Stimulated activated memory B cell treated with anti-CD40 and anti-IgM and Interleukin-4, amounts not matched to agents 10 μg/mL and 1 μg/mL and 100 μg/mL, for 72 hours (primary cell): ENCODE results near the gene LBHD1.
"Not testable (repeated sequence)": the region's sequence is repeated elsewhere in the genome, so short reads cannot be mapped to it uniquely, and the experiment has no call there.

Experiments used
- ATAC-seq: fragments of 150-1000 bp; cut with Tn5 transposase; 2 replicates; pipeline ENCODE4 v1.10.0; 2021
- H3K27ac Mint-ChIP-seq: one replicate; pipeline ENCODE4 v1.8.0; 2022; ENCODE audit warnings: mild to moderate bottlenecking, mixed read lengths
- H3K27me3 Mint-ChIP-seq: one replicate; pipeline ENCODE4 v1.8.0; 2022; ENCODE audit warnings: mixed read lengths
- H3K36me3 Mint-ChIP-seq: one replicate; pipeline ENCODE4 v1.8.0; 2022; ENCODE audit warnings: mixed read lengths
- H3K4me1 Mint-ChIP-seq: one replicate; pipeline ENCODE4 v1.8.0; 2022; ENCODE audit warnings: mixed read lengths
- H3K4me3 Mint-ChIP-seq: one replicate; pipeline ENCODE4 v1.8.0; 2022; ENCODE audit warnings: mild to moderate bottlenecking, moderate library complexity, mixed read lengths
- H3K9me3 Mint-ChIP-seq: one replicate; pipeline ENCODE4 v1.8.0; 2022; ENCODE audit warnings: mixed read lengths

LBHD1 gene

DNA sequence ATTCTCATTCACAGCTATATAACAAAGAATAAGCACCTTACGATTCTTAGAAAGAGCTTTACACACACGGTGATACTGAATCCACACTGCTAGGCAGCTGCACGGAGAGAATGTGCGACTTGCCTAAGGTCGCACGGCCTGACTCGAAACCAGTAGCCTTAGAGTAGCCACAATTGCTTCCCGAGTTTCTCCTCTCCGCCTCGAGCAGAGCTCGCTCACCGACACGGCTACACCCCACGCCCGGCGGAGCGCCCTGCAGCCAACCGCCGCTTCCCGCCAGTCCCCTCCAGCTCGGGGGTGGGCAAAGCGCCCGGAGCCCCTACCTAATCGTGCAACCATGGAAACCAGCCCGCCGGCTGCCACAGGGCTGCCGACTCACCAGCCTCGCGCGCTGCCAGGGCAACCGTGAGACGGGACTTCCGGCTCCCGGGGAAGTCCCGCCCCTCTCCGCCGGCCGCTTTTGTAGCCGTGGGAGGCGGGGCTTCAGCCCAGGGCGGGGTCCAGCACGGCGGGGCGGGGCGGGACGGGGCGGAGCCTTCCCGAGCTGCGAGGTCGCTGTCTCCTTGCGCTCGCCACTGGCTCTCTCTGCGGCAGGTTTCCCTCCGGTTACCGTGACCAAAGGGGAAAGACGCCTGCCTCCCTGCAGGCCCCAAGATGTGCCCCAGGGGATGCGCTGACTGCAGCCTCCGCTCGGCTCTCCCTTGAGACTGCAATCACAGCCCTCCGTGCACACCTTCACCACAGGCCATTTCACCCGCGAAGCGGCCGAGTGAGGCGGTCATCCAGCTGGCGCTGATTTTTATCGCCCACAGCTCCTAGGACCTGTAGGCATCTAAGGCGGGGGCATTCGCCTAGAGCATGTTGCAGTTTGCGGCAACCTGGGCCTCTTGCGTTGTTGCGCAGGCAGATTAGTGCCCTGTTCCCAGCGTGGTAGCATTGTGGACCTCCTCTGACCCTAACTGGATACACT, 34.1 kb upstream of the LBHD1 start:
- Mint-ChIP-seq H3K27ac (peak overlapping the region; percentile 86), H3K4me1 (peaks cover 56% of the 10 kb centered on the region), H3K27me3 (no peaks in the 10 kb centered on the region), H3K36me3 (peaks cover 25% of the 10 kb centered on the region), H3K4me3 (peak overlapping the region; percentile 98), H3K9me3 (no peaks in the 10 kb centered on the region)
- ATAC-seq: peak; percentile 89

DNA sequence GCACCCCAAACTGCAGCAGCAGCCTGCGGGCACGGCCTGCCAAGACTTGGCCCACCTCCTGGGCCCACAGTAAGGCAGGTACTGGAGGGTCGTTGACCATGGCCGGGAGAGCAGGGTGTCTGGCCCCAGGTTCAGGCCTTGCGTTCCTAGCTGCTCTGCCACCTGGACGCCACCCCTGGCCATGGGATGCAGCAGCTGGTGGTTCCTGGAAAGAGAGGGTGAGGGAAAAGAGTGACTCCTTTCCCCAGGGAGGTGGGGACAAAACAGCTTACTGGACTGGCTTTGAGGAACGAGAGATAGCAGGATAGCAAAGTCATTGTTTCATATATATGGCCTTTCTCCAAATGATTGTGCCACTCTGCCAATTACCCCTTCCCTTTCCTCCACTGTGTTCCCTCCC, 33.3 kb upstream of the LBHD1 start:
- Mint-ChIP-seq H3K27me3 (no peaks in the 10 kb centered on the region), H3K27ac (peak overlapping the region; percentile 86), H3K9me3 (no peaks in the 10 kb centered on the region), H3K4me1 (peaks cover 54% of the 10 kb centered on the region), H3K36me3 (peaks cover 21% of the 10 kb centered on the region), H3K4me3 (peak overlapping the region; percentile 98)
- ATAC-seq: no peak

DNA sequence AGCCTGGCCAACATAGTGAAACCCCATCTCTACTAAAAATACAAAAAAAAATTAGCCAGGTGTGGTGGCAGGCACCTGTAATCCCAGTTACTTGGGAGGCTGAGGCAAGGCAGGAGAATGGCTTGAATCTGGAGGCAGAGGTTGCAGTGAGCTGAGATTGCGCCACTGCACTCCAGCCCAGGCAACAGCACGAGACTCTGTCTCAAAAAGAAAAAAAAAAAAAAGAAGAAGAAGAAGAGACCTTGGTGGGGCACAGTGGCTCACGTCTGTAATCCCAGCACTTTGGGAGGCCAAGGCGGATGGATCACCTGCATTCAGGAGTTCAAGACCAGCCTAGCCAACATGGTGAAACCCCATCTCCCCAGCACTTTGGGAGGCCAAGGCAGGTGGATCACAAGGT, 31.9 kb upstream of the LBHD1 start:
- H3K27ac Mint-ChIP-seq, H3K4me3 Mint-ChIP-seq, ATAC-seq, H3K9me3 Mint-ChIP-seq, H3K27me3 Mint-ChIP-seq: not testable (repeated sequence)
- Mint-ChIP-seq H3K4me1 (peaks cover 45% of the 10 kb centered on the region), H3K36me3 (peaks cover 16% of the 10 kb centered on the region)

DNA sequence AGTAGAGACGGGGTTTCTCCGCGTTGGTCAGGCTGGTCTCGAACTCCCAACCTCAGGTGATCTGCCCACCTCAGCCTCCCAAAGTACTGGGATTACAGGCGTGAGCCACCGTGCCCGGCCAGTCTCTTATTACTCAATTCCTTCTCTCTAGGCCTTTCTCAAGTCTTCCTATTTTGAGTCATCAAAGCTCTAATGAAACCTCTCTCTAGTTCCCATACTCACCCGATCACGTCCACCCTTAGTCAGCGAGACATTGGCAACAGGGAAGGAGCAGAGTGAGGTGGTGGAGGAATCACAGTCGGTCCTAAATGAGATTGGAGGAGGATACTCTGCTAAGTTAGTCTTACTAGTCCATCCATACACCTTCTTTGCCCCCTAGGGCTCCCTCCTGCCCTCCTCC, 30.2 kb upstream of the LBHD1 start:
- Mint-ChIP-seq H3K9me3 (no peaks in the 10 kb centered on the region), H3K36me3 (peaks cover 16% of the 10 kb centered on the region), H3K27me3 (no peaks in the 10 kb centered on the region), H3K27ac (no peak overlapping the region), H3K4me1 (peaks cover 28% of the 10 kb centered on the region), H3K4me3 (no peak overlapping the region)
- no peak for ATAC-seq

DNA sequence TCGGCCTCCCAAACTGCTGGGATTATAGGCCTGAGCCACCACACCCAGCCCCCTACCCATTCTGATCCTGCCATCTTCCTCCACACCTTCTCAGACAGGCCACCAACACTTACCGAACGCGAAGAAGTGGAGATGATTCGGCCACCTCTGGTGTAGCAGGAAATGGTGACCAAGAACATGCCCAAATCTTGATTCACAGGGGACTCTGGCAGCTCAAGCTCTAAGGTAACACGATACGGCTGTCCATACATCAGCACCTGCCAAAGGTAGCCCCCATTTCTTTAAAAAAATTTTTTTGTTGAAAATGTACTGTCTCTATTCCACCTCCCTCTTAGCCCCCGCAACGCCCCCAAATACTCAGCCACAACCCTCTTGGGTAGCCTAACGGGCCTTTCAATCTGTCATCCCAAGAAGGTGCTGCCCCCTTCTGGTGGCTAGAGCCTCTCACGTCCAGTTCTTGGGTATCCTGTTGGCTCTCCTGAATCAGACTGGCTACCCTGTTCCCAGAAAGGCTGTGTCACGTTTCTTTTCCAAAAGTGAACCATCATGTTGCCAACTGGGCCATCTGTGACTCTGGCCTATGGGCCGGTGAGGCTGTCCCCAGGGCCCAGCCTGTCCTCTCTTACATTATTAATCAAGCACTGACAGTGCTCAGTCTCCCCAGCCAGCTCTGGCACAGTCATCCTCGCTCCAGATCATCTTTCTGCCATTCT, 22.5 kb upstream of the LBHD1 start:
- Mint-ChIP-seq H3K36me3 (peaks cover 33% of the 10 kb centered on the region), H3K4me1 (peaks cover 10% of the 10 kb centered on the region), H3K27ac (peak overlapping the region; percentile 56), H3K27me3 (no peaks in the 10 kb centered on the region), H3K9me3 (no peaks in the 10 kb centered on the region), H3K4me3 (no peak overlapping the region)
- peak; percentile 76 for ATAC-seq

DNA sequence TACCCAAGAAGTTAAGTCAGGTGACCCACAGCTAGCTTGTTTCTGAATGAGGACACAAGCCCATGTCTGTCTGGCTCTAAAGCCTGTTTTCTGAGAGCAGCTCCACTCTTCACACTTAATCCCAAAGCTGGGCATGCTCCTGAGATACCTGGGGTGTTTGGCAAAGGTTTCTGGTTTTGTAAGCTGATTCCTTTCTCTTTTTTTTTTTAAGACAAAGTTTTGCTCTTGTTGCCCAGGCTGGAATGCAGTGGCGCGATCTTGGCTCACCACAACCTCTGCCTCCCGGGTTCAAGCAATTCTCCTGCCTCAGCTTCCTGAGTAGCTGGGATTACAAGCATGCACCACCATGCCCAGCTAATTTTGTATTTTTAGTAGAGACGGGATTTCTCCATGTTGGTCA, 21.6 kb upstream of the LBHD1 start:
- not testable (repeated sequence) for H3K4me3 Mint-ChIP-seq, H3K27ac Mint-ChIP-seq, H3K9me3 Mint-ChIP-seq, H3K4me1 Mint-ChIP-seq, ATAC-seq, H3K27me3 Mint-ChIP-seq
- H3K36me3 Mint-ChIP-seq: peaks cover 34% of the 10 kb centered on the region

DNA sequence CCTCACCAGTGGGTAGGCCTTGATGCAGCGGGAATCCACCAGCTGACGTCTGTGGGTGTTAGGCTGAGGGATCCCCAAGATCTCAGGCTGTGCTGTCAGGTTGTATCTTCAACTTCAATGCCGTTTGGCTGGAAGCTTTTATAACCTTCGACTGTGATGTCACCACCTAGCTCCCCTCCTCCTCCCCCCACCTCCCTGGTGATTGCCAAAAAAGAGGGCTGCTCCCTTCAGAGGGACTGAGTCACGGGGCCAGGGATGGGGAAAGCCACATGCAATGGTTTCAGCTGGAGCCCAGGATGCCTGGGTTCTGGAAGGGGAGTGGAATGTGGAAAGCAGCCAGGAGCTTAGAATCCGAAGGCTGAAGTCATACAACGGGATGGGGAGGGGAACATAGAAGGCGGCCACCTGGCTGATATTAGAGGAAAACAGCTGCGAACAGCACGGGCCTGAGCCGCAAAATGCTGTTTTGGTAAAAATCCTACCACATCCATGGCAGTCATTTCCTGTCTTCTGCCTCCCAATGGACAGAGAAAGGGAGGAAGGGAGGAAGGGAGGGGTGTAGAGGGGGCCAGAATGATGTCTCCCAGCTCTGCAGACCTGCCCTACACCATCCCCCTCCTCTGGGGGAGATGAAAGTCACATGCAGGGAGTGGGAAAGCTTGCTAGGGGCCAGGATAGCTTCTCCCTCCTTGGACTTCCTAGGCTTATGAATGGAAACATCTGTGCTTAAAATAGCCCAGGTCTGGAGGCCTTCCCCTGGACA, 17.5 kb upstream of the LBHD1 start, which contains the start of gene LRRN4CL:
Gene LRRN4CL, minus strand, starts transcription at position 110 of the 763 bp plus-strand sequence. CDS start 1,022 bp downstream, outside the sequence.
- H3K27ac Mint-ChIP-seq: no peak within 1 kb of the TSS
- H3K4me1 Mint-ChIP-seq: peaks cover 3% of the 10 kb centered on the region
- peaks cover 30% of the 10 kb centered on the region for H3K36me3 Mint-ChIP-seq
- peaks cover 9% of the 10 kb centered on the region for H3K27me3 Mint-ChIP-seq
- no peak for ATAC-seq
- no peak within 1 kb of the TSS for H3K4me3 Mint-ChIP-seq
- no peaks in the 10 kb centered on the region for H3K9me3 Mint-ChIP-seq

DNA sequence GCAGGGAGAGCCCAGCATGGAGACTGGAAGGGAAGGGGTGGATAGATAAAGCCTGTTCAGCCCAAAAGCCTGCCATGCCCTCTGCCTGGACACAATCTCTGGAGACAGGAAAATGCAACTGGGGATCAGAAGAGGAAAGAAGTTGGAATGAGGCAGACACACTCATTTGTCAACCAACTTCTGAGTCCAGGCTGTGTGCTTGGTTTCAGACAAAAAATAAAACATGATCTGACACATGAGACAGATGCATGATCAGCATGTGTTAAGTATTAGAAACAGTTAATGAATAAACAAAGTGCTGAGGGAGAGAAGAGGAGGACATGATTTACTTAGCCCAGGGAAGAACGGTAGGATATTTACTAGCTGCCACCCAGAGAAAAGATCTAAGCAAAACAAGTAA, 16.4 kb upstream of the LBHD1 start:
- peaks cover 9% of the 10 kb centered on the region for H3K27me3 Mint-ChIP-seq
- H3K9me3 Mint-ChIP-seq: no peaks in the 10 kb centered on the region
- no peak for ATAC-seq
- H3K4me1 Mint-ChIP-seq: no peaks in the 10 kb centered on the region
- no peak overlapping the region for H3K4me3 Mint-ChIP-seq
- H3K27ac Mint-ChIP-seq: no peak overlapping the region
- peaks cover 27% of the 10 kb centered on the region for H3K36me3 Mint-ChIP-seq

DNA sequence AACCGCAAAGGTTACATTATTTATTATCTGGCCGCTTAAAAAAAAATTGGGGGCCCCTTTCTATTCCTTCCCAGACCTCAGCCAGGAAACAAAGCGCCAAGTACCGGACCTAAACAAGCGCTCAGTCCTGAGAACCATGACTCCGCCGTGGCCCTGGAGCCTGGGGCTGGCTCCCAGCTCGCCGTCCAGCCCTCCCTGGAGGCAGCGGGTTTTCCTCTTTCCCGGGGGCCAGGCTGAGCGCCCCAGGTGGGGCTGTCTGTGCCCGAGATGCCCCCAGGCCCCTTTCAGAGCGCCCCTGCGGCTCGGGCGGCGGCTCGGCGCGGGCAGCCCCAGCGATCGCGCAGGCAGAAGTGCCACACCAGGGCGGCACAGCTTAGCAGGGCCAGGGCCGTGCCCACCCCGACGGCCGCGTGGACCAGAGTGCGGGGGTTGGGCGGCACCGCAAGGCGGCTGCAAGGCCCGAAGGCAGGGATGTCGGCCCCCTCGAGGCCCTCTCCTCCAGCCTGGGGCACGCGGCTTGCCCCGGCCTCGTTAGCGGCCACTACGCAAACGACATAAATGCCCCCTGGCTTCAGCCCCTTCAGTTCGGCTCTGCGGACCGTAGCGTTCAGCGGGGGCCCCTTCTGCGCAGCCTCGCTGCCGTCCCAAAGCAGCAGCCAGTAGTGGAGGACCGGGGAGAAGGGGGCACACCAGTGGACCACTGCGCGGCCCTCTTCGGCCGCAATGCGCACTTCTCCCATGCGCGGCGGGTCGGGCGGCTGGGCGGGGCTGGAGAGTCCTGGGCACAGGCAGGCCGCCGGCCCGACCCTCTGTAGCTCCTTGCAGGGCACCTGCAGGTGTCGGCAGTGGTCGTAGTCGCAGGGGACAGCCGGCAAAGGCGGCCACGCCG, 15.7 kb upstream of the LBHD1 start:
- Mint-ChIP-seq H3K9me3 (no peaks in the 10 kb centered on the region), H3K27me3 (peaks cover 9% of the 10 kb centered on the region), H3K27ac (no peak overlapping the region), H3K4me1 (no peaks in the 10 kb centered on the region), H3K36me3 (peaks cover 23% of the 10 kb centered on the region), H3K4me3 (no peak overlapping the region)
- ATAC-seq: peak; percentile 27

DNA sequence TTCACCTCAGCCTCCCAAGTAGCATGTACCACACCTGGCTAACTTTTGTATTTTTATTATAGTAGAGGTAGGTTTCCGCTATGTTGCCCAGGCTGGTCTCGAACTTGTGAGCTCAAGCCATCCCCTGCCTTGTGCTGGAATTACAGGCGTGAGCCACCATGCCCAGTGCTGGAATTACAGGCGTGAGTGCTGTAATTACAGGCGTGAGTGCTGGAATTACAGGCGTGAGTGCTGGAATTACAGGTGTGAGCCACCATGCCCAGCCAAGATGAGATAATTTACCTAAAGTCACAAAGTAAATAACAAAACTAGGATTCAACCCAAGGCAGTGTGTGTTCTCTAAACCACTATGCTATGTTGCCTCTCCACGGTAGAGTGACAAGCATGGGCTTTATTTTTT, 10.5 kb upstream of the LBHD1 start:
- Mint-ChIP-seq H3K4me3 (no peak overlapping the region), H3K27ac (no peak overlapping the region), H3K9me3 (no peaks in the 10 kb centered on the region), H3K4me1 (peaks cover 25% of the 10 kb centered on the region), H3K27me3 (no peaks in the 10 kb centered on the region), H3K36me3 (peaks cover 7% of the 10 kb centered on the region)
- ATAC-seq: no peak

DNA sequence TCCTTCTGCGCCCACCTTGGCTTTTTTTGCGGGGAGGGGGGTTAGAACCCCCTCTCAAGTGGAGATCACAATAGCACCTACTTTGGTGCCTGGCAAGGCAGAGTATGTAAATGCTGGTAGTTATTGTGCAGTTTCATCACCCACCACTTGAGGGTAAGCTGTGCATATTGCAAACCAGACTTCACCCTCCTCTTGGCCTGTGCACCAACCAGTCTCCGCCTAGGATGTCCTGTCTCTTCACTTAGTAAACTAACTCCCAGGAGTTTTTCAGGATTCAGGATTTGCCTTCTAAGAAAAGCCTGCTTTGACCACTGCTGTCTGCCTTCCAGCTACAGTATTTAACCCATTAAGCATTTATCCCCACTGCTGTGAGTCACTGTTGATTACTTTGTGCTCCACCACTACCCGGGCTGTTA, 8.8 kb upstream of the LBHD1 start:
- Mint-ChIP-seq H3K27me3 (no peaks in the 10 kb centered on the region), H3K4me3 (no peak overlapping the region), H3K4me1 (peaks cover 40% of the 10 kb centered on the region), H3K27ac (peak overlapping the region; percentile 71), H3K36me3 (peaks cover 23% of the 10 kb centered on the region), H3K9me3 (no peaks in the 10 kb centered on the region)
- ATAC-seq: peak; percentile 82

DNA sequence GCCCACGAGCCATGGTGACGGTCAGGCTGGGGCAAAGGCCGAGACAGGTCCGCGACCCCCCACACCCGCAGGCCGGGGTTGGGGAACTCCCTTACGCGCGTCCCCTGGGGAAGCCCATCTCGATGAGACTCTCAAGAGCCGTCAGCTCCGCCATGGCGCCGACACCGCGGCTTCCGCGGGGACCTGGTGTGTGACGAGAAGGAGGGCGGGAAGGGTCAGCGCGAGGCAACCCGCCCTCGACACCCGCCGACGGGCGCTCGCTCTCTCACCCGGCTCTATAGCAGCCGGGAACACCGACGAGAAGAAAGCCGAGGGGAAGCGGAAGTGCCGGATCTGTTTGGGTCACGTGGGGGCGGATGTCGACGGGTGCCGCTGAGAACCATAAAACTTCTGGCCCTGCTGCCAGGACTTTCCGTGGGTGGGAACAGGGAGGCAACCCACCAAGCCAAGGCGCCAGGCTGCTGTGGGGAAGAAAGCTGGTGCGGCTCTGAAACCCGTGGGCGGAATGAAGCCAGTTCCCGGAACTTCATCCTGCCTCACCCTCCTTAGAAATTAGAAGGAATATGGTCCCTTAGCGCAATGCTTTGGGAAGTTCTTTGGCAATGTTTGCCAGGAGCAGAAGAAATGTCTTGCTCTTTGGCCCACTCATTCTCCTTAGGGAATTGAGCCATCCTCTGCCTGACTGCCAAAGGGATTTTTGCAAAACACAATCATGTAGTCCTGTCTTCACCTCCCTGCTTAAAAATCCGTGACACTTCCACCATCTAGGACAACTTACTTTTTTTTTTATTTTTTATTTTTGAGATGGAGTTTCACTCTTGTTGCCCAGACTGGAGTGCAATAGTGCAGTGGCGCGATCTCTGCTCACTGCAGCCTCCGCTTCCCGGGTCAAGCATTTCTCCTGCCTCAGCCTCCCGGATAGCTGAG, 7.0 kb upstream of the LBHD1 start, which contains the start of gene UBXN1:
Gene UBXN1, minus strand, starts transcription at position 304 of the 927 bp plus-strand sequence. Its CDS starts 150 bp downstream, at position 154.
- ATAC-seq: peak; percentile 90
- H3K9me3 Mint-ChIP-seq: no peaks in the 10 kb centered on the region
- peak within 1 kb of the TSS; percentile 81 for H3K4me3 Mint-ChIP-seq
- H3K27ac Mint-ChIP-seq: peak within 1 kb of the TSS; percentile 96
- no peaks in the 10 kb centered on the region for H3K27me3 Mint-ChIP-seq
- peaks cover 29% of the 10 kb centered on the region for H3K36me3 Mint-ChIP-seq
- H3K4me1 Mint-ChIP-seq: peaks cover 47% of the 10 kb centered on the region

DNA sequence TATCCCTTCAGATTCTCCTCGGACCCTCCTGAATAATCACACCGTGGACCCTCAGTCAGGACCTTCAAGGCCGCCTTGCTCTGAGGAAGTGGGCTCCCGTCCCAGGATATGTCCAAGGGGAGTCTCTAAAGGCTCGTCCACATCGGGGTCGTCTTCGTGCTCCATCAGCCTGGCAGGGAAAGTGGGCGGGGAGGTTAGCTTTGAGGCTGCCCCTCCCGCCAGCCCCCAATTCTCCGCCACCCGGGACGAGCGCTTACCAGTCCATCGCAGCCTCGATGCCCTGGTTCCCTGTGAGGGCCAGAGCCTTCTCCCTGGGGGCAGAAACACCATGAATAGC, 6.3 kb upstream of the LBHD1 start:
- Mint-ChIP-seq H3K36me3 (peaks cover 29% of the 10 kb centered on the region), H3K4me1 (peaks cover 47% of the 10 kb centered on the region)
- peak; percentile 3 for ATAC-seq

More for the DNA sequence above, 6.3 kb upstream of the LBHD1 start:
- Mint-ChIP-seq H3K27me3 (no peaks in the 10 kb centered on the region), H3K27ac (peak overlapping the region; percentile 96), H3K4me3 (peak overlapping the region; percentile 81), H3K9me3 (no peaks in the 10 kb centered on the region)
